HTERT RPE-1 (cell line): ENCODE measurements around the gene MEI1.
"Not testable (repeated sequence)": the region's sequence is repeated elsewhere in the genome, so short reads cannot be mapped to it uniquely, and the experiment has no call there.

ENCODE experiments used
- in situ Hi-C: fragments of 300-500 bp; cut with MboI; formaldehyde crosslinking; loops from 4 replicates; pipeline ENCODE4 v1.14.3; 2020; ENCODE audit warnings: low sequenced_read_pairs

The MEI1 gene

GRCh38 chr22:41733241-41733640 lies 33.9 kb downstream of the MEI1 start:
- in situ Hi-C loops: not testable (repeated sequence)

DNA sequence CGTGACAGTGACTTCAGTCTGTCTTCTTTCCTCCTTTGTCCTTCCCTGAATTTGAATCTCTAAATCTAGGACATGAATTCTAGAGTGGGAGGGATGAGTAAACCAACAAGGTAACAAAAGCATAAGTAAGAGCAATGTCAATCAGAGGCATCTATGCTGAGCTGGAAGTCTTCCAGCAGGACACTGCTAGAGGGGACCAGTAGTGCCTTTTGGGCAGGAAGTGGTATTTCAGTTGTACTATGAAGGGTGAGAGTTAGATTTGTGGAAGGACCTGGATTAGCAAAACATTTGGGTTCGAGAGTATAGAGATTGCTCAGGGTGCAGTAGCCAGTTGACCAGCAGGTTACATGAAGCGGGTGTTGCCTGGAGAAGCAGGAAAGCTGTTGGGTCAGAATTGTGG lies 40.3 kb downstream of the MEI1 start:
- in situ Hi-C loops: no loop called here

- in situ Hi-C loops: no loop called here
Observed at GRCh38 chr22:41742918-41743317, 43.6 kb downstream of the MEI1 start.

DNA sequence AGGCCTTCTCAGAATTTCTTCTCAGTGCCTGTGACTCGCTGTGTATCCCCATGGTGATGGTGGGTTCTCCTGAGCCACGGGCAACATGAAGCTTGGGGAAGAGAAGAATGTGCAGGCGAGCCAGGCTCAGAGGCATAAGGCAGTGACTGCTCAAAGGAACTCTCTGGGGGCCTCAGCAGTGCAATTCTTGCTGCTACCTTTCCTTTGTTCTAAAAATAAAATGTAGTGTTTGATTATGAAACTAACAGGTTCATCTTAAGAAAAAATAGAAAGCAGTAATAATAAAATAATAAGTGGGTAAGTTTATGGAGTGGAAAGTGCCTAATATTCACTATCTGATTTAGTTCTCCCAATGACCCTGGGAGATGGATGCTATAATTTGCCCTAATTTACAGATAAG lies 46.7 kb downstream of the MEI1 start:
- in situ Hi-C loops: no loop called here

GRCh38 chr22:41746567-41747400 lies 47.5 kb downstream of the MEI1 start:
- in situ Hi-C loops: no loop called here

DNA sequence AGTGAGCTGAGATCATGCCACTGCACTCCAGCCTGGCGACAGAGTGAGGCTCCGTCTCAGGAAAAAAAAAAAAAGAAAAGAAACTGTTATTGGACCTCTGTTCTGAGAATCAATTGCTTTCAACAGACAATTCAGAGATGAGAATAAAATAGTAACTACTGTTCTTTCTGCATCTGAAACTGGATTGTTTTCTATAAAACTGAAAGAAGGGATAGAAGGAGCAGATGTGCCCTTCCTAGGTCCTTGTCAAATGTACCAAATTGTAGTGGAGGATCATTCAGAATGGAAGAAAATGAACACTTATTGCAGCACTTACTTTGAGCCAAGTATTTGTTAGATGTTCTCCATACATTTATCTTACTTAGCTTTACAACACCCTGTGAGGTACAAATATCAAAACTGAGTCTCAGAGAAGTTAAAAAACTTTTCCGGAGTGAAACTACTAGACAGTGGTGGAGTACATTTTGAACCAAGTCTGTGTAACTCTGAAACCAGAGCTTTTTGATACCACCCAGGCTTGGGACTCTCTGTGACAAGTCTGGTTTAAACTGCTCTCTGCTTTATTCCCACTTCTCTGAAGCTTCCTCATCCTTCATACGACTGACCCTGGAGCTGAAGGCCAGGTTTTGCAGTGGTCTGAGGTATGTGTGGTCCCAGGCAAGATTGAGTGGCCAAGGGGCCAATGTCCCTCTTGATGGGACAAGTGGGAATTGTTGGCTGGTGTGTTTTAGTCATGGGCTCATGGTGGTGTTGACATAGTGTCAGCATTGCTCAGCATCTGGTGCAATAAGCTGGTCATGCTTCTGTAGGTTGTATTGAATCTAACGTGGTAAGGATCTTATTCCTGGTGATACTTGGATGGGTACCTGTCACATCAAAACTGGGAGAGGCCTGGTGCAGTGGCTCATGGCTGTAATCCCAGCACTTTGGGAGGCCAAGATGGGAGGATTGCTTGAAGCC lies 53.0 kb downstream of the MEI1 start:
- in situ Hi-C loops: no loop called here

GRCh38 chr22:41753984-41754383 lies 54.7 kb downstream of the MEI1 start:
- in situ Hi-C loops: no loop called here

- in situ Hi-C loops: no loop called here
Observed at GRCh38 chr22:41757502-41757901, 58.2 kb downstream of the MEI1 start.

DNA sequence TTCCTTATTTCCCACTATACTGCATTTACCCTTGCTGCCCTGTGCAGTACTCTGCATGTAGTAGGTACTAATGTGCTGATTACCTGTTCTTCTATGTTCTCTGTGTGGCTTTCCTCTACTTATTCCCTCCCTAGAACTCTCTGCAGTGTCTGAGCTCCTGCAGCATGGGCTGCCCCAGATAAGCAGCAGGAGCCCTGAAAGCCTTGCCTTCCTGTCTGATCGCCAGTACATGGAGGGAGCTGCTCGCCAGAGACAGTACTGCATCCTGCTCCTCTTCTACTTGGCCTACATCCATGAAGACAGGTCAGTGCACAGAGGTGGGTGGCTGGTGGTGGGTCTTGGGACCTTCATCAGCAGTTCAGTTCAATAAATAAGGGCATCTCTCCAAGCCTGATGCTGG lies 58.9 kb downstream of the MEI1 start:
- in situ Hi-C loops: no loop called here

- in situ Hi-C loops: no loop called here
Observed at GRCh38 chr22:41762980-41763779, 63.9 kb downstream of the MEI1 start.

DNA sequence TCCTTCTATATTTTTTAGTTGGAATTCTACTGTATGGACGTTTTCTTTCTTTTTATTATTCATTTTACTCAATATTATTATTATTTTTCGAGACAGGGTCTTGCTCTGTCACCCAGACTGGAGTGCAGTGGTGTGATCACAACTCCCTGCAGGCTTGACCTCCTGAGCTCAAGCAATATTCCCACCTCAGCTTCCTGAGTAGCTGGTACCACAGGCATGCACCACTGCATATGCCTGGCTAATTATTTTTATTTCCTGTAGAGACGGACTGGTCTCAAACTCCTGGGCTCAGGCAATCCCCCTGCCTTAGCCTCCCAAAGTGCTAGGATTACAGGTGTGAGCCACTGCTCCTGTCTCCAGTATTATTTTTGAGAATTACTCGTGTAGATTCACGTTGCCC lies 67.2 kb downstream of the MEI1 start:
- in situ Hi-C loops: no loop called here

DNA sequence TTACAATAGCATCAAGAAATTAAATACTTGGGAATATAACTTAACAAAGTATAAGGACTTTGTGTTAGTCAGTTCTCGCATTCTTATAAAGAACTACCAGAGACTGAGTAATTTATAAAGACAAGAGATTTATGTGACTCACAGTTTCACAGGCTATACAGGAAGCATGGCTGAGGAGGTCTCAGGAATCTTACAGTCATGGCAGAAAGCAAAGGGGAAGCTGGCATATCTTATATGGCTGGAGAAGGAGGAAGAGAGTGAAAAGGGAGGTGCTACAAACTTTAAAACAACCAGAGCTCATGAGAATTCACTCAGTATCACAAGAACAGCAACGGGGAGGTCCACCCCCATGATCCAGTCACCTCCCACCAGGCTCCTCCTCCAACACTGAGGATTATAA lies 69.1 kb downstream of the MEI1 start:
- in situ Hi-C loops: no loop called here

GRCh38 chr22:41770715-41771468 lies 71.6 kb downstream of the MEI1 start:
- in situ Hi-C loops: no loop called here

- in situ Hi-C loops: no loop called here
Observed at GRCh38 chr22:41772198-41772597, 72.9 kb downstream of the MEI1 start.

DNA sequence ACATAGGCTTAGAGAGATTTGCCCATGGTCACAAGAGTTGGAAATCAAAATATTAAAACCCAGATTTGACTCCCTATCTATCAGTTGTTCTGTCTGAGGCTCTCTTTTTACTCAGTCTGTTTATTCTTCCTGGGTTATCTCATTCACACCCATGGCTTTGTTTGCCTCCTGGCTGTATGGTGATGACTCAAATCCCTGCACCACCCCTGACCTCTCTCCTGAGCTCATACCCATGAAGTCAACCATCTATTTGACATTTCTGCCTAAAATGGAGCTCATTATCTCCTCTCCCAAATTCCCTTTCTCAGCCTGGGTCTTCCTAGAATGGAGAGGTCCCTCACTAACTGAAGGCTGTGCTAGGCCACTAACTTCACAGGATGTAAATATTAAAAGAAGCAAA lies 73.3 kb downstream of the MEI1 start:
- in situ Hi-C loops: no loop called here

DNA sequence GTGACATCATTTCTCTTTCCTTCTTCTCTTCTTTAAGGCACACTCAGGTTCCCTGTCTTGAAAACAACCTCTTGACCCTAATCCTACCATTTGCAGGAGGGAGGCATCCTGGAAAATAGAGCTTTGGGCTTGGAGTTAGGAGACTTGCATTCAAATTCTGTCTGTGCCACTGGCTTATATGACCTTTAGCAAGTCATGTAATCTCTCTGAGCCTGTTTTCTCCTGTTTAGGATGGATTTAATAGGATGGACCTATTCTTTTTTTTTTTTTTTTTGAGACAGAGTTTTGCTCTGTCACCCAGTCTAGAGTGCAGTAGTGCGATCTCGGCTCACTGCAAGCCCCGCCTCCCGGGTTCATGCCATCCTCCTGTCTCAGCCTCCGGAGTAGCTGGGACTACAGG lies 76.0 kb downstream of the MEI1 start:
- in situ Hi-C loops: no loop called here

- in situ Hi-C loops: no loop called here
Observed at GRCh38 chr22:41775976-41776375, 76.7 kb downstream of the MEI1 start.

- in situ Hi-C loops: no loop called here
Observed at GRCh38 chr22:41776381-41776780, 77.1 kb downstream of the MEI1 start.

DNA sequence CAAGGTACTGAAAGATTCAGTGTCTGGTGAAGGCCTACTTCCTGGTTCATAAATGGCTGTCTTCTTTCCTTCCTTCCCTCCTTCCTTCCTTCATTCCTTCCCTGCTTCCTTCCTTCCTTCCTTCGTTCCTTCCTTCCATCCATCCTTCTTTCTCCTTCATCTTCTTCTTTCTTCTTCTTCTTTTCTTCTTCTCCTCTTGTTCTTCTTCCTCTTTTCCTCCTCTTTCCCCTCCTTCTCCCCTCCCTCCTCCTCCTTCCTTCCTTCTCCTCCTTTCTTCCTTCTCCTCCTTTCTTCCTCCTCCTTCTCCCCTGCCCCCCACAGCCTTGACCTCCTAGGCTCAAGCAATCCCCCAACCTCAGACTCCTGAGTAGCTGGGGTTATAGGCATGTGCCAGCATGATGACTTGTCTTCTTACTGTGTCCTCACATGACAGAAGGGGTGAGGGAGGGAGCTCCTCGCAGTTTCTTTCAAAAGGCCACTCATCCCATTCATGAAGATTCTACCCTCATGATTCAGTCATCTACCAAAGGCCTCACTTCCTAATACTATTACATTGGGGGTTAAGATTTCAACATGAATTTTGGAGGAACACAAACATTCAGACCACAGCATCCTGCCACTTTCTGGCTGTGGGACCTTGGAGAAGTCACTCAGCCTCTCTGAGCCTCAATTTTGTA lies 78.6 kb downstream of the MEI1 start:
- in situ Hi-C loops: no loop called here
